NOMO-1 treated with DMSO at 0.1 percent for 48 hours (cell line): ENCODE results near the gene MLEC.
"Not testable (repeated sequence)": the region's sequence is repeated elsewhere in the genome, so short reads cannot be mapped to it uniquely, and the experiment has no call there.

Source experiments
- DNase-seq: peaks from one replicate; lab custom pipeline; 2025; ENCODE audit not compliant: unreplicated experiment; lab: John Stamatoyannopoulos, UW

MLEC gene

DNA sequence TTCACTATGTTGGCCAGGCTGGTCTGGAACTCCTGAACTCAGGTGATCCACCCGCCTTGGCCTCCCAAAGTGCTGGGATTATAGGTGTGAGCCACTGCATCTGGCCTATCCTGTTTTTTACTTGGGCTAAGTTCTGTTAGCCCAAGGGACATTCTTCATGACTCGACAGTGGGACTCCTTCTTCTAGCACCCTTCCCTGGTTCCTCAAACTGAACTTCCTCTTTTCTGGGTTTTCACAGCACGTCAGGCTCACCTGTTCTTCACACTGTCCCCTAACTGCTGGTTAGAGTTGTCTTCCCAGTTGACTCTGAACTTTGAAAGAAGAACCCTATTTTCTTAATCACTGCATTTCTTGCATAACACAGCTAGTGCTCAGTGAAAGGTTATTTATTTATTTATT lies 24.1 kb upstream of the MLEC start:
- peak; percentile 76 for DNase-seq

DNA sequence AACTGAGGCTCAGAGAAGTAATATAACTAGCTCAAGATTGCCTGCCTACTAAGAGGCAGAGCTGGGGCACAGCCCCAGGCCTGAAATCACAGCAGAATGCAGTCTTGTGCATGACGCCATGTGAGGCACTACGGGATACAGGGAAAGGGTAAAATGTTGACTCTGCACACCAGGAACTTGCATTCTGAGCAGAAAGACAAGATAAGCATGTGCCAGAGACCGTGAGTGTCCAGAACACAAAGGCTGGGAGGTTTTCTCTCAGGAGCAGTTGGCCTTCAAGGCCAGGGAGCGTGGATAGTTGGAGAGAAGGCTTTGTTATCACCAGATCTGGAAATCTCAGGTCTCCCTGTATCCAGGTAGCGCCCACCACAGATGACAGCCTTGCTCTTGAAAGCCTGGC lies 23.2 kb upstream of the MLEC start:
- DNase-seq: no peak

DNA sequence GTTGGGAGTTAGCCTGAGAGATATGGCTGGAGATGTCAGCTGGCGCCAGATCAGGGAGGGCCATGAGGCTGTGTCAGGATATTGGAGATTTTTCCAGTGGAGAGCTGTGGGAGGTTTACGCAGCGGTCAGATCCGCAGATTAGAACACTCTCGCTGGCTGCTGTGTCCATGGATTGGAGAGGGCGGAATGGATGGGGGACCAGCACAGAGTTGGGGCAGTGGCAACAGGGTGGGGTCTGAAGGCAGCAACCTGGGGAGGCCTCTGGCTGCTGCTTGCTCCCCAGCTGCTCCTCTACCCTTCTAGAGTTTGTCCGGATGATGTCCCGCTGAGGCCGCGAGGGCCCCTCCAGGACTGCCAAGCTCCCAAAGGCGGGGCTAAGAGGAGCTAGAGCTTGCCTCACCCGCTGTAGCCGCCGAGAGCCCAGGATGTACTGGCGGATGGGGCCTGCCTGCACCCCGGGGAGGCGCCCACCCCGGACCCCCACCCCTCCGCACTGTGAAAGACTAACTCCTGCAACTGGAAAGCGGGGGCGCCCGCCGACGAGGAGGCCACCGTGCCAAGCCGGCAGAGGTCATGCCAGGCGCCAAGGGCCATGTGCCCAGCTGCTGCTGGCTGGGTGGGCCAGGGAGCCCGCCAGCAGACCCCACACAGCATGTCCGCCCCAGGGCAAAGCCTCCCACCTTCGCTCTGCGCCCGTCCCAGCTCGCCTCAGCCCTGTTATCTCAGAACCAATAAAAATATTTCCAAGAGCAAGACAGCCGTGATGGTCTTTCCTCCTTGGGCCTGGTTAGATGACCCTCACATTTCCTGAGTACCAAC lies 20.2 kb upstream of the MLEC start:
- no peak for DNase-seq

DNA sequence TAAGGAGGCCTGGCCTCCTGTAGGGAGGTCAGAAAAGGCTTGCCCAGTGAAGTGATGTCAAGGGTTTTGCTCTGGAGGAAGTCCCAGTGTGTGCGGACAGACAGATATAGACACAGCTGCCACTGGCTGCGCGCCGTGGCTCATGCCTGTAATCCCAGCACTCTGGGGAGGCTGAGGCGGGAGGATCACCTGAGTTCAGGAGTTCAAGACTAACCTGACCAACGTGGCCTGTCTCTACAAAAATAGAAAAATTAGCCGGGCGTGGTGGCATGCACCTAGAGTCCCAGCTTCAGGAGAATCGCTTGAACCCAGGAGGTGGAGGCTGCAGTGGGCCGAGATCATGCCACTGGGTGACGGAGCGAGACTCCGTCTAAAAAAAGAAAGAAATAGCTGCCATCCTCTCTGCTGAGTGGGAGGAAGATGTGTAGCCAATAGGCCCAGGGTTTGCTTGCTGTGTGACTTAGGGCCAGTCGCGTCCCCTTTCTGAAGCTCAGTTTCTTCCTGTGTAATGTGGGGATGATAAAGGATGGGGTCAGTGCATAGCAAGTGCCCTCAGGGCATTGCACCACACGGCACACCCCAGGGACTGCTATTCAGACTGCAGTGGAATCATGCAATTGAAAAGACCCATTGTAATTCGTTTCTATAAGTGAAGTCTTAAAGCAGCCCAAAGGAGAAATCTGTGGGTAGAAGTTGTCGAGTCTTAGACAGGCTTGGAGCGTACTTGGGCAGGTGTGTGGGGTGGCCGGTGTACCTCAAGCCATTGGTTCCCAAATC lies 18.7 kb upstream of the MLEC start:
- DNase-seq: no peak

DNA sequence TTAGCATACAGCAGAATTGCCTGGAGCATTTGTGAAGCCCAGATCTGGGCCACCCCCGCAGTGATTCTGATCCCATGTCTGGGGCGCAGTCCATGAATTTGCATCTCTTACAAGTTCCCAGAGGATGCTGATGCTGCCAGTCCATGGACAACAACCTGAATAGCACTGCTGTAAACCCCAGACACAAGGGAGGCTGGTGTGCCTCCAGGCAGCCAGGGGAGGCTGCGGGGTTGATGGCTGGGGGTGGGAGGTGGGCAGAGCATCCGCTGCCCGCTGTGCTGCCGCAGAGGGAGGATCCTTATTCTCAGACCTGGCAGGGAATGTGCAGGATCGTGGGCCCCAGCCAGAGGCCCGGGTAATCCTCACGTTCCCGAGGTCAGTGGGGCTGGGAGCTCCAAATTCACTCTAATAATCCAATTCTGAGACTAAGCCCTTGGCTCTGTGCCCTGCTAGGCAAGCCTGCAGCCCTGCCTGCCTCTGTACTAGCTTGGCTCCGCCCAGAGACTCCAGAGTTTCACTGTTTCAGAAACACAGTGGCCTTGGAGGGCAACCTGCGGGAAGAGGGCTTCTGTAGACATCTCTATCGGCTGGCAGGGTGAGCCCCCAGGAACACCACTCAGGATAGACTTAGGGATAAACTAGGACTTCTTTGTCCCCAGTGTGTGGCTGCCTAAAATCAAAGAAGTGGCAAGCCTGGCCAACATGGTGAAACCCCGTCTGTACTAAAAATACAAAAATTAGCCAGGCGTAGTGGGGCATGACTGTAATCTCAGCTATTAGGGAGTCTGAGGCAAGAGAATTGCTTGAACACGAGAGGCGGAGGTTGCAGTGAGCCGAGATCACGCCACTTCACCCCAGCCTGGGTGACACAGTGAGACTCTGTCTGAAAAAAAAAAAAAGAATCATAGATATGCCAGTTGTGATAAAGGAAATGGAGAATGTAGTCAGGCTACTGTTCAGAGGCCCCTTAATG lies 17.8 kb upstream of the MLEC start:
- no peak for DNase-seq

DNA sequence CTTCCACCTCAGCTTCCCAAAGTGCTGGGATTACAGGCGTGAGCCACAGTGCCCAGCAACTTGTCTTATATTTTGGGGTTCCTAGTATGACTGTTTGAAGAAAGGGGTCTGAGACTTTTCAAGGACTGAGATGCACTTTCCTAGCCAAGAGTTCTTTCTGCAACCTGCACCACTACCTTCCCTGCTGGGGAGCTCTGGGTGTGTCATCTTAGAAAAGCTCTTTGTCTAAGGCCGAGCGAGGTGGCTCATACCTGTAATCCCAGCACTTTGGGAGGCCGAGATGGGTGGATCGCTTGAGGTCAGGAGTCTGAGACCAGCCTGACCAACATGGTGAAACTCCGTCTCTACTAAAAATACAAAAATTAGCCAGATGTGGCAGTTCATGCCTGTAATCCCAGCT lies 16.7 kb upstream of the MLEC start:
- DNase-seq: not testable (repeated sequence)

DNA sequence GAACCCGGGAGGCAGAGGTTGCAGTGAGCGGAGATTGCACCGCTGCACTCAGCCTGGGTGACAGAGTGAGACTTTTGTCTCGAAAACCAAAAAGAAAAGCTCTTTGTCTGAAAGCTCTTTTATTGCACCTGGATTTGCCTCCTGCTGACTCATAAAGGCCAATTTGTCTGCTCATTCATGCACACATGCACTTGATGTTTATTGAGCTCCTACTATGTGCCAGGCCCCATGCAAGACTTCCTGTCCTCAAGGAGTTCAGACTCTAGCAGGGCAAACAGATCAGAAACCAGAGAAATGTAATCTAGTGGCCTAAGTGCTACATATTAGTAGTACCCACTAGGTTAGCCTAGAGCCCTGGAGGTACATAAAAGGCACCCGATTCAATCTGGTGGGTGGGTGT lies 16.3 kb upstream of the MLEC start:
- no peak for DNase-seq

DNA sequence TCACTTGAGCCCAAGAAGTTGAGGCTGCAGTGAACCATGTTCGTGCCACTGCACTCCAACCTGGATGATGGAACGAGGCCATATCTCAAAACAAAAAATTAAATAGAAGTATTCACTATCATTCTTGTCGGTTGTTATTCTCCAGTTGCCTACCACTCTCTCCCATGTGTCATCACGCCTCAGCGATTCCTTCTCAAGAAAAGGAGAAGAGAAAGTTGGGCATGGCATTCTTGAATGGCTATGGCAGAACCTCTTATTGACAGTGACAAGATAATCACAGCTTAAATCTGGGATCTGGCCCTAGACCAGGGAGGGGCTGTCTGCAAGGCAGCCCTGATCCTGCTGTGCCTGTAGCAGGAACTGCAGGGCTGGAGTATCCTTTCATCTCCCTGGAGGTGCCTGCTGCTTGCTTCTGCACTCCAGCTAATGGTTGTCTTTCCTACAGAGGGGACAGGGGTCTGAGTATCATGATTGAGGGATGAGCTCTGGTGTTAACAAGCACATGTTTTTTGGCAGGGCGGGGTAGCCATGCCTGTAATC lies 12.8 kb upstream of the MLEC start:
- peak; percentile 79 for DNase-seq

DNA sequence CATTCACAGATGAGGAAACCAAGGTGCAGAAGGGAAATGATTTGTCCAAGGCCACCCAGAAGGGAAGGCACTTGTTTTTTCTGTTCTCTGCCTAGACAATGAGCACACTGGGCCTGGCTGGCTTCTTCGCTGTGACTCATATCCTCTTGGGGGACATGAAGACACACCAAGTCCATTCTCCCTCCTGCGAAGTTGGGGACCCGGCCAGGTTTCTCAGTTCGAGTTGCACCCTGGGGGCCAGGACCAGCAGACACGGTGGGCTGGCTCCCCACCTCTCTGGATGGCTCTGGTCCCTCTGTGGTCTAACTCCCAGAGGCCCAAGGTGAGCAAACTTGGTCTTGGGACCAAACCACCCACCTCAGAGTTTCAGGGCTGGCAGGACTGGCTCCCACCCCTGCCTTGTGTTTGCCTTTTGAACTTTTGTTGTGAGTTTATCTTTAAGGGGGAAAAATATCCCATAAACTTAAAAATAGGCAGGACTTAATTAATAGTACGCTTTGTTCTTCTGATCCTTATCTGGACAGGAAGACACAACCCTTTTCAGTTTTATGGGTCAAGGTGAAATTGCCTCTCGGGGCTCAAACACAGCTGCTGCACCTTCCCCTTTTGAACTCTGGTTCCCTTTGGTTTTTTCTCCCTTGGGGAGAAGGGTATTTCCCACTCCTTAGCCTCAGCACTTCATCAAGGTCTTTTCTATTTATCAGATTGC lies 9.0 kb upstream of the MLEC start:
- peak; percentile 57 for DNase-seq

DNA sequence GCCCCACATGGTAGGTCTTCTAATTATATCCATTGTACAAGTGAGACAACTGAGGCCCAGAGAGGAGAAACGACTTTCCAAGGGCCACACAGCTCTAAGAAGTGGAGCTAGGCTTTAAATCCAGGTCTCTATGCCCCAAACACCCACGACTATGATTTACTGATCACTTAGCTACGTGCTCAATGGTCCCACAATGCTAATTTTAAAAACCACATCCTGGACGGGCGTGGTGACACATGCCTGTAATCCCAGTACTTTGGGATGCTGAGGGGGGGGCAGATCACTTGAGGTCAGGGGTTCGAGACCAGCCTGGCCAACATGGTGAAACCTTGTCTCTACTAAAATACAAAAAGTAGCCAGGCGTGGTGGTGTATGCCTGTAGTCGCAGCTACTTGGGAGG lies 8.4 kb upstream of the MLEC start:
- no peak for DNase-seq

DNA sequence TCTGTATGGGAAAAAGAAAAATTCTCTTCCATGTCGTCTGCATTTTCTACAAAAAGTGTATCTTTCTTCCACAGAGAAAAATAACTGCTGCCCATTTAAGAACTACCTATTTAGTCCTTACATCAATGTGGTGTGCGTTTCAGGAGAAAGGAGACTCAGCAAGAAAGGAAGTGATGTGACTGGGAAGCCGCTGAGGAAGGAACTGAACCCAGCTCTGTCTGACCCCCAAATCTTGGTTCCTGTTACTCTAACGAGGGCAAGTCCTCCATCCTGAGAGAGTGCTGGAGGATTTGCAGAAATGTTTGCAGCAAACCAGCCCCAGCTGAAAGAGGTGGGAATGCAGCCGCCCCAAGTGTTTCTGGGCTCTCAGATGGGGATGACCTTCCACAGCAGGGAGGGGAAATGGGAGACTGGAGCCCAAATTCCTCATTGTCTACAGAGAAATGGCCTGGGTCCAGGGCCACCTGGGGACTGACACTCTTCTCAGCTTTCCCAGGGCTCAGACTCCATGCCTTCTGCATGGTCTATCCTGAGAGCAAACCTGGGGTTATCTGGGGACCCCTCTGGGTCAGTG lies 6.7 kb upstream of the MLEC start:
- DNase-seq: peak; percentile 28

DNA sequence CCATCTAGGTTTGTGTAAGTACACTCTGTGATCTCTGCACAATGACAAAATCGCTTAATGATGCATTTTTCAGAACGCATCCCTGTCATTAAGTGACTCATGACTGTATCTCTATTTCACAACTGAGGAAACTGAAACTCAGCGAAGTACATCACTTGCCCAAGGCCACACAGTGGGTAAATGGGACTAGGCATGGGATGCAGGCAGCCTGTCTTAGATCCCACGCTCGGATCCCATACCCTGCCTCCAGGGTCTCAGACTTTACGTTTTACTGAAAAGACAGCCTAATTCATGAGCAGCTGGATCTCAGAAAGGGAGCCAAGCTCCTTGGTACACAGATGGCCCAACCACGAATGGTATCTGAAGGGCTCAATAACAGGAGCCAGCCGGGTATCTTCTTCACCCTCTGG lies 2.4 kb upstream of the MLEC start:
- peak; percentile 90 for DNase-seq

DNA sequence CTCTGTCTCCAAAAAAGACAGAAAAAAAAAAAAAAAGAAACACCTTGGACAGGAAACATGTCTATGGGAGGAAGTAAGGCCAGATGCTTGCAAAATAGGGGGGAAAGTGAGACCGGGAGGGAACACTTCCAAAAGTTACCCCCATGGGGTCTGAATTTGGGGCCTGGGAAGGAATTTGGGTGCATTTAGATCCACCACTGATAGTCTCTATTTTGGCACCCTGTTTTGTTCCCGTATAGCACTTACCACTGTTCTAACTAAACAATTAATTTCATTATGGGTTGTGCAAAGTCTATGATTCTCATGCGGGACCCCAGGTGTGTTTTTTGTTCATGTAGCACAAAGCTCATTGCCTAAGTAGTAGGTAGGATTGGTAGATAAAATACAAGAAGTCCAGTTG lies 1.4 kb upstream of the MLEC start:
- DNase-seq: peak; percentile 29

DNA sequence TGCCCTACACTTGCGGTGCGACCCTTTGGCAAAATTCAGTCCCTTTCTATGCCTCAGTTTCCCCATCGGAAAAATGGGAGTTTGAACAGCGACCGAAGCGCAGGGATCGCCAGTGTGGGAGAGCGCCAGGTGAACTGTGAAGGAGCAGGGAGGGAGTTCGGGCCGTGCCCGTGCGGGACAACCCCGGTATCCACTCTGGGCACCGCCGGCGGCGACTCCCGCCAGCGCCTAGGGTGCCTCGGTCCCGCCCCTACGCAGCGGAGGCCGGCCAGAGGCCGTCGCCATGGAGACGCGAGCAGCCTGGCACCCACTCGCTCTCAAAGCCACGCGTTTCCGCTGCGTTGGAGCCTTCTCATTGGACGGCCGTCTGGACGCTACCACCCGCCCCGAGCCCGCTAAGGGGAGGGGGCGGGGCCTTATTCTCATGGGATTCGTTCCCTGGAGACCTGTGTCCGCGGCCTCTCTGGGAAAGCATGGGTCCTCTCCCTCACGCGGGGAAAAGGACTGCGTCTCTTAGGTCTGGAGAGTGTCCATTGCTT lies 729 bp upstream of the MLEC start:
- peak; percentile 97 for DNase-seq

DNA sequence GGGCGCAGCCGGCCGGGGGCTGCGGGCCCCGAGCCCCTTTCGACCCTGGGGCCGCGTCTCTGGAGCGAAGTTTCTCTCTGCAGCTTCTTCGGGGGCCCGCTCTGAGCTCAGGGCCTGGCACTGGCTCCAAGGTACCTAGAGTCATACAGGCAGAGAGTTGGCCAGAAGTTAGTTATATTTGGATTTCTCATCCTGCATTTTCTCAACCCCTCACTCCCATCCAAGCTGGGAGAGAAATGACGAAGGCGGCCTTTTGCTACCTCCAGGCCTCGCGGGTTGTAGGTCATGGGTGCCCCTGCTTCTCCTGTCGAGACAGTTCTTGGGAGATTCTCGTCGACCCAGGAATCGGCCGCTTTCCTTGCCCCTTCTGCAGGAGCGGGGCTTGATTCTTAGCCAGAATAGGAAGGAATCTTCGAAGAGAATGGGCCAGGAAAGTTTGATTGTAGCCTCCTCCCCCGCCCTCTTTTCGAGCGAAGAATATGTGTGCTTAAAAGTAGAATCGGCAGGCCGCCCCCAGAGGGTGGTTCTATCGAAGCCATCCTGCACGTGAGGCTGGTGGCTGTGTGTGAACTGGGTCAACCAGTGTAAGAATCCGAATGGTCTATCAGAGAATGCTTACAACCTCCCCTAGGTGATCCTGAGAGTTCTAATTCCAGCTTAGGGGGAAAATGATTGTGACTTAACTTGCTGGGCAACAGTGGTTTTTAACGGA lies 785 bp downstream of the MLEC start:
- peak; percentile 17 for DNase-seq

DNA sequence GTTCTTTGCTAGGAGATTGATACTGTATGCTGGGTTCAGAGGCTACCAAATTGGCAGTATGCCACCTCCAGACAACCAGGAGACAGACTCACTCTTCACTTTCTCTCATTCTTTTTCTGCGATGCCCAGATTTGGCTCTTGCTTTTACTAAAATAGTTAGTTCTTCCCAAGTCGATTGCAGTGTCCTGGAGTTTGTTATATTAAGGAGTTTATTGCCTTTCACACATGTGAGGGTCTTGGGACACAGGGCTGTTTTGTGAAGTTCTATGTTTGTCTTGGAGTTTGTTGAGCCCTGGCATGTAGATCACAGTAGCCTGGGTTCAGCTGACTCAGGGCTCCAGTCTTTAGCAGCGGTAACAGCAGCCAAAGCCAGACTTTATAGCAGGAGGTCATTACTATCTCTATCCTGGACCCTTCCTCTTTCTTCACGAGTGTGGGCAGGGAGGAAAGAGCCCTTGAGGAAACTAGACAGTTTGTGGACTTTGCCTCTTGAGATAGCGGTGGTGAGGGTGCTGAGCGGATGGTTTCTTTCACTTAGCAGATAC lies 1.6 kb downstream of the MLEC start:
- DNase-seq: peak; percentile 70

DNA sequence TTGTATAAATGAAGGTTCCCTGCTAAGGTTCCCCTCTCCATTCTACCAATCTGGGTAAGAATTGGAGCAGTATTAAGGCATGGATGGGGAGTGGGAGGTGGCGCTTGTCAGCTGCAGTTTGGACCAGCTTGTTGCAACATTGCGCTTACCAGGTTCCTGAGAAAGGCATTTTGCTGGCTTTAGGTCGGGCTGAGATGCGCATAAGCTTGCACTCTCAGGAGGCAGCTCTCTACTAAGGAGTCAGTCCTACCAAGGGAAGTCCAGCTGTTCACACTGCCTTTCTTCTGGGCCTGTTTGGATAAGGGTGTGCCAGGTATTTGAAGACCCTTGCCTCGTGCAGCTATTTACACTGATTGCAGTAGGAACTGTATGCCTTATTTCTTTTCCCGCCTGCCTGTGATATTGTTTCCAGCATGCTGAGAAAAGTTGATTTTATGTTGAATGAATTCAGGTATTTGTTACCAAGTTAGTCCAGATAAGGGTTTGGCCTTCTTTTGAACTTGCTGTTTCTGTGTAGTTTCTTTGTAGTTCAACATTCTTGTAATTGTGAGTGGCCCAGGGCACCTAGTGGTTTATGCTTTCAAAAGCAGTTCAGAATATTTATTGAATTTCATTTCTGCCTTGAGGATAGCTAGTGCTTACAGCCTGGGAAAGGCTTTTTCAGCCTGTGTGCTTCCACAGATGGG lies 2.6 kb downstream of the MLEC start:
- DNase-seq: no peak

DNA sequence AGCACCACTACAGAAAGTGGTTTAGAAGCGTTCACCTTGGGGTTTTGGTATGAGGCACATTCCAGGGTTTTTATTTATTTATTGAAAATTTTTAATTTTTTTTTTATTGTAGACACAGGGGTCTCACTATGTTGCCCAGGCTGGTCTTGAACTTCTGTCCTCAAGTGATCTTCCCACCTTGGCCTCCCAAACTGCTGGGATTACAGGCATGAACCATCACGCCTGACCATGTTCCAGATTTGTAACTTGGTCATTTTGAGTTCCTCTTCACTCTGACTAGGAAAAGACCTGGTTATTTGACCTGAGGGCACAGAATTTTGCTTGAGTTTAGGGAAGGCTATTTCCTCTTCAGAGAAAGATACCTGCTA lies 3.1 kb downstream of the MLEC start:
- DNase-seq: no peak
